ENCODE results near the gene NFIA.

GRCh38 chr1:61389194-61389925 is 307.0 kb downstream of the NFIA start:
- no peak for TF ChIP-seq CTCF (IDR thresholded peaks at IDR 0.05)
- TF ChIP-seq POLR2A (IDR thresholded peaks at IDR 0.05) = no peak
- no peak for TF ChIP-seq POLR2AphosphoS5 (IDR thresholded peaks at IDR 0.05)
